Measurements from ENCODE around the gene MZT2A. TPM values are rescaled to one million over a fixed set of nuclear protein-coding genes. Genes with fewer than 3 reads are reported as not detected.
"Not testable (repeated sequence)": the region's sequence is repeated elsewhere in the genome, so short reads cannot be mapped to it uniquely, and the experiment has no call there.

Gene MZT2A
- total RNA-seq, 4 donors from 2014 or later, result 78.2 to 110 (median 89.2) TPM

DNA sequence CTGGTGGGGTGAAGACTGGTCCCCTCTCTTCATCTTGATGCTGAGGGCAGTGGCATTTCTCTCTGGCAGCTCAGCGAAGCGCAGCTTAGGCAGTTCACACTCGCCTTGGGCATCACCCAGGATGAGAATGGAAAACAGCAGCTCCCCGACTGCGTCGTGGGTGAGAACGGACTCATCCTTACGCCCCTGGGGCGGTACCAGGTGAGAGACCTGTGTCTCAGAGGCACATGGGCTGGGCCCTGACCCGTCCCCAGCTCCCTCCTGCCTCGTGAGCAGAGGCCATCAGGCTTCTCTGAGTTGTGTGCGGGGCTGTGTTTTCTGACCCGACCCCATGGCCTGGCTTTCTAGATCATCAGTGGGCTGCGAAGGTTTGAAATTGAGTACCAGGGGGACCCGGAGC lies 27.3 kb upstream of the MZT2A start:
- DNase-seq (ENCODE audit: low spot score in 2 of 2), result no peak
- WGBS, 2 donors, result 94% methylated on average over 12 to 15 of the region's 15 CpGs
- intact Hi-C loops (cut with DNase I; ENCODE audit: low total_unique reads), result no loop called here
- no peak for TF ChIP-seq POLR2A (IDR thresholded peaks at IDR 0.05)
- TF ChIP-seq, protein P1, sequence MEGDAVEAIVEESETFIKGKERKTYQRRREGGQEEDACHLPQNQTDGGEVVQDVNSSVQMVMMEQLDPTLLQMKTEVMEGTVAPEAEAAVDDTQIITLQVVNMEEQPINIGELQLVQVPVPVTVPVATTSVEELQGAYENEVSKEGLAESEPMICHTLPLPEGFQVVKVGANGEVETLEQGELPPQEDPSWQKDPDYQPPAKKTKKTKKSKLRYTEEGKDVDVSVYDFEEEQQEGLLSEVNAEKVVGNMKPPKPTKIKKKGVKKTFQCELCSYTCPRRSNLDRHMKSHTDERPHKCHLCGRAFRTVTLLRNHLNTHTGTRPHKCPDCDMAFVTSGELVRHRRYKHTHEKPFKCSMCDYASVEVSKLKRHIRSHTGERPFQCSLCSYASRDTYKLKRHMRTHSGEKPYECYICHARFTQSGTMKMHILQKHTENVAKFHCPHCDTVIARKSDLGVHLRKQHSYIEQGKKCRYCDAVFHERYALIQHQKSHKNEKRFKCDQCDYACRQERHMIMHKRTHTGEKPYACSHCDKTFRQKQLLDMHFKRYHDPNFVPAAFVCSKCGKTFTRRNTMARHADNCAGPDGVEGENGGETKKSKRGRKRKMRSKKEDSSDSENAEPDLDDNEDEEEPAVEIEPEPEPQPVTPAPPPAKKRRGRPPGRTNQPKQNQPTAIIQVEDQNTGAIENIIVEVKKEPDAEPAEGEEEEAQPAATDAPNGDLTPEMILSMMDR (IDR thresholded peaks at IDR 0.05), result no peak
- no peak overlapping the region for H3K4me3 ChIP-seq (ENCODE audit: low read depth, poor library complexity, severe bottlenecking)

DNA sequence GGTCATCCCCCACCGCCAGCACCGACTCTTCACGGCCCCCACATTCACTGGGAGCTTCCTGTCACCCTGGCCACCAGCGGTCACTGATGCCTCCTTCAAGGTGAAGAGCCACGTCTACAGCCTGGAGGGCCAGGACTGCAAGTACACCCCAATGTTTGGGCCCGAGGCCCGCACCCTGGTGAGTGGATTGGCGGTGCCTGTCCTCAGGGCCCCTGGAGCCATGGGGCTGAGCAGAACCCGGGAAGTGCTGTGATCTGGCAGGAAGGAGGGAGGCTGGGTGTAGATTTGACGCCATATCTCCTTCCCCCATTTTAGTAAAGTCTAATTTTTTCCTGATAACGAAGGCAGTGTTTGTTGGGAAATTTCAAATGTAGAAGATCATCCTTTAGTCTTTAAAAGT lies 26.3 kb upstream of the MZT2A start:
- WGBS, 2 donors, result 87 to 88% methylated on average over 6 to 7 of the region's 11 CpGs
- H3K4me3 ChIP-seq (ENCODE audit: low read depth, poor library complexity, severe bottlenecking); intact Hi-C loops (cut with DNase I; ENCODE audit: low total_unique reads); DNase-seq (ENCODE audit: low spot score in 2 of 2): not testable (repeated sequence)

DNA sequence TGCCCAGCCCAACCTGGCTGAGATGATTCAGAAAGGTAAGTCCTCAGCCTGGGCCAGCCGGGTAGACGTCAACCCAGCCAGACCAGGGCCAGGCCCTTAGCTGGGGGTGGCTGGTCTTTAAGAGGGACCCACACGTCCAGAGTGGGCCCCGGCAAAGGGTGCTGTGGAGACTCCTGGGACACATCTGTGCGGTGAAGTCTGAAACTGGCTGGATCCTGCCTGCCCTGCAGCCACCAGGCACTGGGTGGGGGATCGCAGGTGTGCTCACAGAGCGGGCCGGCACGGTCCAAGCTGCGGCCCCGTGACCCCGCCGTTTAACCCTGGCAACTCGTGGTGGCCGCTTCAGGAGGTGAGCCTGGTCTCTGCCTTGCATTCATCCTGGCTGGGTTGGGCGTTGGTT lies 25.7 kb upstream of the MZT2A start:
- 90 to 92% methylated on average over 10 to 16 of the region's 16 CpGs for WGBS, 2 donors
- DNase-seq (ENCODE audit: low spot score in 2 of 2), result not testable (repeated sequence)

DNA sequence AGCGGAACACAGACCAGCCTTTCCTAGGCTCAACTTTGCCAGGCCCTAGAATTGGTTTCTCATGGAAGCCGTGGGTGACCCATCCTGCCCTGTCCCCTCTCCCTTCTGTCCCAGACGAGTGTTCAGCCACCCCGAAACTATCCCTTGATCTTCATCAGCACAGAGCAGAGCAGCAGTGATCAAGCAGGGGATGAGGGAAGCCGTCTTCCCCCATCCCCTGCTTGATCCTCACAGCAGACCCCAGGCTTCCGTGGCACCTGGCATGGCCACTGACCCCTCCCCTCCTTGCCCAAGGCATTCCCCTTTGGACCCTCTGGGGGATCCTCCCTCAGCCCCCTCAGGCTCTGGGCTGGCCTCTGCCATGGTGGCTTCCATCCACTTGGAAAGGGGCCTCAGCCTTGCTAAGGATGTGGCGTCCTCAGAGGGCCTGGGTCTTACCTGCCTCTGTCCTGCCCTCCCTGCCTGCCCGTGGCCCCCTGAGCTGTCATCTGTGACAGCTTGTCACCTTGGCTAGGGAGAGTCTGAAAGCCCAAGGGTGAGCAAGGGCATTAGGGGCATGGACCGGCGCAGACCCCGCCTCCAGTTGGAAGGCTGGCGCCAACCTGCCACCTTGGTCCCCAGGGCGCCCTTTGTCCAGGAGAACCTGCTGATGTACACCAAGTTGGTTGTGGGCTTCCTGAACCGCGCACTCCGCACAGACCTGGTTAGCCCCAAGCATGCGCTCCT lies 25.1 kb upstream of the MZT2A start:
- no peak for DNase-seq (ENCODE audit: low spot score in 2 of 2)
- intact Hi-C loops (cut with DNase I; ENCODE audit: low total_unique reads), result no loop called here
- no peak overlapping the region for H3K4me3 ChIP-seq (ENCODE audit: low read depth, poor library complexity, severe bottlenecking)
- TF ChIP-seq, protein P1 (IDR thresholded peaks at IDR 0.05), result no peak
- TF ChIP-seq POLR2A (IDR thresholded peaks at IDR 0.05), result no peak
- 95 to 96% methylated on average over 11 to 16 of the region's 17 CpGs for WGBS, 2 donors

More for the DNA sequence above, 25.7 kb upstream of the MZT2A start:
- H3K4me3 ChIP-seq (ENCODE audit: low read depth, poor library complexity, severe bottlenecking); intact Hi-C loops (cut with DNase I; ENCODE audit: low total_unique reads): not testable (repeated sequence)

DNA sequence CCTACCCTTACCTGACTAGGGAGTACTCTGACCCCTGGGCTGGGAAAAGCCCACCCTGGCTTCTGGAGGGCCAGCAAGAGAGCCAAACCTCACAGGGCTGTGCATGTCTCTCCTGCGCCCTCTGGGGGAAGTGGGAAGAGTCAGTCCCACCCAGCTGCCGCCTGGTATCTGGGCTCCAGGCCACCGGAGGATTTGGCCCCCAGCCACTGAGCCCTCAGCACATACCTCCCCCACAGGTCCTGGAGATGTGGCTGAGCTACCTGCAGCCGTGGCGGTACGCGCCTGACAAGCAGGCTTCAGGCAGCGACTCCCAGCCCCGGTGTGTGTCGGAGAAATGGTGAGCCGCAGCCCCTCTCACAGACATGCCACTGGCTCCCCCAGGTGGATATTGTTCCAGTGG lies 24.4 kb upstream of the MZT2A start:
- WGBS, 2 donors, result 65 to 80% methylated on average over 9 to 11 of the region's 11 CpGs
- DNase-seq (ENCODE audit: low spot score in 2 of 2); intact Hi-C loops (cut with DNase I; ENCODE audit: low total_unique reads); H3K4me3 ChIP-seq (ENCODE audit: low read depth, poor library complexity, severe bottlenecking): not testable (repeated sequence)

DNA sequence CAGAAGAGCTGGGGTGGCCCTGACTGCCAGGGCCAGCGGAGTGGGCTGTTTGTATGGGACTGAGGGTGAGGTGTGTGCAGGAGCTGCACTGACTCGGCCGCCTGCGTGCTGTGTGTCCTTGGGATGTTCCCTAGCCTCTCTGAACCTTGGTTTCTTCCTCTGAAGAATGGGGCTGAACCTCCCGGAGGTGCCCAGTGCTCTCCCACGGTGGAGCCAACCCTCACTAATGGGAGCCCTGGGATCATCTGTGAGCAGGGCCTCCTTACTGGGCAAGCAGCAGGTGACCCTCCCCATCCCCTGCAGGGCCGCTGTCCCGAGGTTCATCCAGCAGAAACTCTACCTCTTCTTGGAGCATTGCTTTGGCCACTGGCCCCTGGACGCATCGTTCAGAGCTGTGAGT lies 23.8 kb upstream of the MZT2A start:
- intact Hi-C loops (cut with DNase I; ENCODE audit: low total_unique reads), result no loop called here
- H3K4me3 ChIP-seq (ENCODE audit: low read depth, poor library complexity, severe bottlenecking), result no peak overlapping the region
- WGBS, 2 donors, result 89 to 96% methylated on average over 10 of the region's 10 CpGs
- no peak for DNase-seq (ENCODE audit: low spot score in 2 of 2)
- no peak for TF ChIP-seq POLR2A (IDR thresholded peaks at IDR 0.05)

DNA sequence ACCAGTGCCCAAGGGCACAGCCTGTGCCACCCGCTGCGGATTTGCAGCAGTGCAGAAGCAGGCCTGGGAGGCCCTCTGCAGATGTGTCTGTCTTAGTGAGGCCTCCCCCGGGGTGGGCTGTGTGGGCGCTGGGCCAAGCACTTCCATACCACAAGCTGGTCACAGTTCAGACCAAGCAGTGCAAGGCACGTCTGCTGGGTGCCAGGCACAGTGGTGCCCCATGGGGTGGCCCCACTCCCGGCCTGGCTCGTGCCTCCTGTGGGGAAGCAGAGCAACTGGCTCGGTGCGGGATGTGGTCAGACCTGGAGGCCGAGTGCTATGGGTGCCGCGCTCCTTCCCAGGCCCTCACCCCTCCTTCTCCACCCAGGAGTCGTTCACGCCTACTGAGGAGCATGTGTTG lies 23.0 kb upstream of the MZT2A start:
- intact Hi-C loops (cut with DNase I; ENCODE audit: low total_unique reads); DNase-seq (ENCODE audit: low spot score in 2 of 2): not testable (repeated sequence)
- 72 to 93% methylated on average over 3 to 8 of the region's 14 CpGs for WGBS, 2 donors

DNA sequence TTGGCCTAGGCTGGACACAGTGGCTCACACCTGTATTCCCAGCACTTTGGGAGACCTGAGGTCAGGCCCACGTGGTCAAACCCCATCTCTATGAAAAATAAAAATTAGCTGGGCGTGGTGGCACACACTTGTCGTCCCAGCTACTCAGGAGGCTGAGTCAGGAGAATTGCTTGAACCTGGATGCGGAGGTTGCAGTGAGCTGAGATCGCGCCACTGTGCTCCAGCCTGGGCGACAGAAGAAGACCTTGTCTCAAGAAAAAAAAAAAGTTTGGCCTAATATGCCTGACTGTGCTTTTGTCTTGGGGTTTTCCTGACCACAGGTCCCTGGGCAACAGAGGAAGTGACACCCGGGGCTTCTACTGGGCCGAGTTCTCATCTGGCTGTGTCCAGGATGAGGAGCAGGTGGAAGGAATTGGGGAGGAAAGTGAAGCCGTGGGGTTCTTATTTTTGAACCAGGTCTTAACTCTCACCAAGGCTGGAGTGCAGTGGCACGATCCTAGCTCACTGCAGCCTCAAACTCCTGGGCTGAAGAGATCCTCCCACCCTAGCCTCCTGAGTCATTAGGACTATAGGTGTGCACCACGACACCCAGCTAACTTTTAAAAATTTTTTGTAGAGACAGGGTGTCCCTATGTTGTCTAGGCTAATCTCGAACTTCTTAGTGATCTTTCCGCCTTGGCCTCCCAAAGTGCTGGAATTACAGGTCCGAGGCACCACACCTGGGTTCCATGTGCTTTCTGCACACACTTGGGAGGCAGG lies 22.4 kb upstream of the MZT2A start:
- 75 to 89% methylated on average over 15 of the region's 15 CpGs for WGBS, 2 donors
- H3K4me3 ChIP-seq (ENCODE audit: low read depth, poor library complexity, severe bottlenecking); DNase-seq (ENCODE audit: low spot score in 2 of 2); intact Hi-C loops (cut with DNase I; ENCODE audit: low total_unique reads): not testable (repeated sequence)

More for the DNA sequence above, 23.0 kb upstream of the MZT2A start:
- not testable (repeated sequence) for H3K4me3 ChIP-seq (ENCODE audit: low read depth, poor library complexity, severe bottlenecking)

DNA sequence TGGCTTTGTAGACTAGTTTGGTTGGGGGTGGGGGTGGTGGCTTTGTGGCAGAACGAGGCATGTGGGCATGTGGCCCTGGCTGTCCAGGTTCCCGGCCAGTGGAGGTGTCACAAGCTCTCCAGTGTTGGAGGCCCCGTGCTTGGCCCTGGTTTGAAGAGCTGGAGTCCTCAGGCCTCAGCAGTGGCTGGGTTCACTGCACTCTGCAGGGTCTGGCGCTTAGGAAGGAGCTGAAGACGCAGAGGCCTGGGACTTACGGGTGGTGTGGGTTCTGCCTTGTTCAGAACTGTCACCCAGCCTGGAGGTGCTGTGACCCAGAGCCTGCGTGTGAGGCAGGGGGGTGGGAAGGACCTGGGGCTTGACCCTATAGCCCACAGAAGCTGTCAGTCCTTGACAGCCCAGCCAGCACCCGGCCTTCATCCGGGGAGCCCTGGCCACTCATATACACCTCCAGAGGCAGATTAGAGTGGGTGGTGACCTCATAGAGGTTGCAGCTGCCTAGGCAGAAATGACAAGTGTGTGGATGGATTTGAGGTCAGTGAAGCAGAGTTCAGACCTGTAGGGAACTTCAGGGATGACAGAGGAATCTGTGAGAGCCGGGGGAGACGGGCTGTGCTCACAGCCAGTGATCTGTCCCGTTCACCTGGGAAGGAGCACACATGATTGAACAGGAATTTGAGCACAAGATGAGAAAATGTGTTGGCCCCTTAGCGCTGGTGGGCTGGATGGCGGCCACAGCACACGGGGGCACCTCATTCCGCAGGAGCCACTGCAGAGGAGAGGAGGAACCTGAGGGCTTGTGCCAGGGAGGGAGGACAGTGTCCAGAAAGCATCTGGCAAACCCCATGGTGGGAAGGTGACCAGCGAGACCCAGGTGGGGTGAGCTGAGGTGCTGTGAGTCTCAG lies 20.0 kb upstream of the MZT2A start:
- H3K4me3 ChIP-seq (ENCODE audit: low read depth, poor library complexity, severe bottlenecking); intact Hi-C loops (cut with DNase I; ENCODE audit: low total_unique reads); DNase-seq (ENCODE audit: low spot score in 2 of 2): not testable (repeated sequence)
- 85 to 86% methylated on average over 13 to 14 of the region's 17 CpGs for WGBS, 2 donors

DNA sequence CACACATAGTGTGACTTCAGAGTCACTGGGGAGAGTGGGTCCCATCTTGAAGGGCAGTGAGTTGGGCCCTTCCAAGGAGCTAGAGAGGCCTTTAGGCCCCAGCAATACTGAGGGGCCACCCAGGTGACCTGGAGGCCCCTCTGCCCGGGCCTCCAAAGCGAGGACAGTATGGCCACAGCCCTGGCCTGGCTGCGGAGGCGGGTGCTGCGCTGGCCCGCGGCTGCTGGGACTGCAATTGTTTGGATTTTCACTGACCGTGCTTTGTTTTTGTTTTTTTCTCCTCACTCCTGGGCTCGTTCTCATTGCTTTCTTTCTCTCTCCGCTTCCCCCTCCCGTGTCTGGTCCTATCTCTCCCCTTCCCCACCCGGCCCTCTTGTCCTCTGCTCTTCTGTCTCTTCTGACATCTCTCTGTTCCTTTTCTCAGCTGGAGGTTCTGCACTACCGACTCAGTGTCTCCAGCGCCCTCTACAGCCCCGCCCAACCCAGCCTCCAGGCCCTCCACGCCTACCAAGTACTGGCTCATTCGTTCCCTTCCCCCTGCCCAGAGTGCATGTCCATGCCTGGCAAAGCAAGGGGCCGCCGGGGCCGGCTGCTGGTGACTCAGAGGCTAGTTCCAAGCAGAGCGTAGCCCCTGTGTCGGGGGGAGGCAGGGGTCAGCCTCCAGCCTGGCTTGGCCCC lies 19.2 kb upstream of the MZT2A start:
- 79 to 80% methylated on average over 21 to 22 of the region's 22 CpGs for WGBS, 2 donors
- DNase-seq (ENCODE audit: low spot score in 2 of 2); intact Hi-C loops (cut with DNase I; ENCODE audit: low total_unique reads); H3K4me3 ChIP-seq (ENCODE audit: low read depth, poor library complexity, severe bottlenecking): not testable (repeated sequence)

Measured in lower leg skin (tissue), 4 donors.